ENCODE measurements around the gene PARP2. TPM values are rescaled to one million over a fixed set of nuclear protein-coding genes. Genes with fewer than 3 reads are reported as not detected.

PARP2 gene
- total and polyA plus RNA-seq, 2 experiments from 2014 or later: 10.1 to 26.0 TPM

- 52 to 53% methylated on average over 8 of the region's 8 CpGs for WGBS, 2 experiments (ENCODE audit: low coverage in 1 of 2, low lambda C conversion rate in 2 of 2, missing lambda C conversion rate in 2 of 2)
- H4K20me1 ChIP-seq (ENCODE audit: insufficient read depth): 0 out of 2 replicates have a peak, but pooled peaks cover 3% of the 10 kb centered on the region
These were observed 16.2 kb upstream of the PARP2 start for GRCh38 chr14:20327005-20327869.

GRCh38 chr14:20328705-20329104, 14.7 kb upstream of the PARP2 start:
- Histone ChIP-seq H3K4me2 (ENCODE audit: unreplicated experiment) (no peak overlapping the region), H3K4me1 (ENCODE audit: insufficient read depth) (peaks cover 12% of the 10 kb centered on the region), H4K20me1 (ENCODE audit: insufficient read depth) (0 out of 2 replicates have a peak, but pooled peaks cover 3% of the 10 kb centered on the region), H3K27me3 (replicated peaks; ENCODE audit: insufficient read depth) (no peaks in the 10 kb centered on the region), H3K79me2 (ENCODE audit: insufficient read depth) (peaks cover 80% of the 10 kb centered on the region), H3K36me3 (ENCODE audit: low read depth) (peaks cover 29% of the 10 kb centered on the region), H3K9me3 (ENCODE audit: low read depth) (no peaks in the 10 kb centered on the region), H3K4me3 (no peak overlapping the region), H3K27ac (no peak overlapping the region), H3K9me2 (ENCODE audit: insufficient read depth) (no peaks in the 10 kb centered on the region), H3K9ac (no peak overlapping the region), H2AFZ (no peak overlapping the region), H3F3A (ENCODE audit: insufficient read depth) (peaks cover 38% of the 10 kb centered on the region)
- no peak for TF ChIP-seq EZH2 (IDR thresholded peaks at IDR 0.05; ENCODE audit: insufficient read depth, poor library complexity, severe bottlenecking)
- TF ChIP-seq EZH2phosphoT487 (IDR thresholded peaks at IDR 0.05; ENCODE audit: insufficient read depth, low read depth): no peak
- 54 to 60% methylated on average over 2 of the region's 2 CpGs for WGBS, 2 experiments (ENCODE audit: low coverage in 1 of 2, low lambda C conversion rate in 2 of 2, missing lambda C conversion rate in 2 of 2)
- no peak for DNase-seq
- in situ Hi-C loops (cut with MboI): loop anchor here (10.0 kb wide), 2 partner anchors 276 to 366 kb away; no protein-coding TSS in a partner anchor

More at GRCh38 chr14:20327005-20327869, 16.2 kb upstream of the PARP2 start:
- Histone ChIP-seq H3K27ac (peak overlapping the region; percentile 37), H3K9ac (peak overlapping the region; percentile 27; the same call in 1 of the 2 replicates), H3F3A (ENCODE audit: insufficient read depth) (peaks cover 24% of the 10 kb centered on the region), H3K4me3 (0 out of 2 replicates have a peak overlapping the region, but pooled peaks have one; percentile 26), H2AFZ (peak overlapping the region; percentile 48), H3K36me3 (ENCODE audit: low read depth) (peaks cover 36% of the 10 kb centered on the region), H3K27me3 (replicated peaks; ENCODE audit: insufficient read depth) (no peaks in the 10 kb centered on the region), H3K4me2 (ENCODE audit: unreplicated experiment) (peak overlapping the region; percentile 38), H3K79me2 (ENCODE audit: insufficient read depth) (peaks cover 80% of the 10 kb centered on the region), H3K4me1 (ENCODE audit: insufficient read depth) (peaks cover 9% of the 10 kb centered on the region; the same call in 1 of the 2 replicates), H3K9me2 (ENCODE audit: insufficient read depth) (no peaks in the 10 kb centered on the region), H3K9me3 (ENCODE audit: low read depth) (no peaks in the 10 kb centered on the region)
- in situ Hi-C loops (cut with MboI): loop anchor here (10.0 kb wide), 2 partner anchors 278 to 368 kb away; no protein-coding TSS in a partner anchor
- DNase-seq: peak; percentile 78
- TF ChIP-seq EZH2phosphoT487 (IDR thresholded peaks at IDR 0.05; ENCODE audit: insufficient read depth, low read depth): no peak
- TF ChIP-seq EZH2 (IDR thresholded peaks at IDR 0.05; ENCODE audit: insufficient read depth, poor library complexity, severe bottlenecking): no peak

GRCh38 chr14:20329355-20329754, 14.1 kb upstream of the PARP2 start:
- peaks cover 41% of the 10 kb centered on the region for H3F3A ChIP-seq (ENCODE audit: insufficient read depth)
- no peak overlapping the region for H3K27ac ChIP-seq
- DNase-seq: no peak
- H3K4me1 ChIP-seq (ENCODE audit: insufficient read depth): peaks cover 12% of the 10 kb centered on the region
- TF ChIP-seq EZH2phosphoT487 (IDR thresholded peaks at IDR 0.05; ENCODE audit: insufficient read depth, low read depth): no peak
- TF ChIP-seq EZH2 (IDR thresholded peaks at IDR 0.05; ENCODE audit: insufficient read depth, poor library complexity, severe bottlenecking): no peak
- no peak overlapping the region for H3K4me2 ChIP-seq (ENCODE audit: unreplicated experiment)
- no peaks in the 10 kb centered on the region for H3K9me3 ChIP-seq (ENCODE audit: low read depth)
- in situ Hi-C loops (cut with MboI): loop anchor here (10.0 kb wide), 2 partner anchors 275 to 365 kb away; no protein-coding TSS in a partner anchor
- H3K4me3 ChIP-seq: no peak overlapping the region
- H3K27me3 ChIP-seq (replicated peaks; ENCODE audit: insufficient read depth): no peaks in the 10 kb centered on the region
- 64 to 69% methylated on average over 2 of the region's 2 CpGs for WGBS, 2 experiments (ENCODE audit: low coverage in 1 of 2, low lambda C conversion rate in 2 of 2, missing lambda C conversion rate in 2 of 2)
- H3K9me2 ChIP-seq (ENCODE audit: insufficient read depth): no peaks in the 10 kb centered on the region
- peaks cover 76% of the 10 kb centered on the region for H3K79me2 ChIP-seq (ENCODE audit: insufficient read depth)
- H2AFZ ChIP-seq: no peak overlapping the region
- H3K9ac ChIP-seq: no peak overlapping the region; the same call in 1 of the 2 replicates
- peaks cover 24% of the 10 kb centered on the region for H3K36me3 ChIP-seq (ENCODE audit: low read depth)
- H4K20me1 ChIP-seq (ENCODE audit: insufficient read depth): 0 out of 2 replicates have a peak, but pooled peaks cover 3% of the 10 kb centered on the region

GRCh38 chr14:20331053-20331613, 12.3 kb upstream of the PARP2 start:
- no peak for TF ChIP-seq EZH2 (IDR thresholded peaks at IDR 0.05; ENCODE audit: insufficient read depth, poor library complexity, severe bottlenecking)
- TF ChIP-seq EZH2phosphoT487 (IDR thresholded peaks at IDR 0.05; ENCODE audit: insufficient read depth, low read depth): no peak
- H3K9ac ChIP-seq: peak overlapping the region; percentile 1; the same call in 1 of the 2 replicates
- peaks cover 68% of the 10 kb centered on the region for H3K79me2 ChIP-seq (ENCODE audit: insufficient read depth)
- peak overlapping the region; percentile 37 for H3K4me2 ChIP-seq (ENCODE audit: unreplicated experiment)
- H3K9me2 ChIP-seq (ENCODE audit: insufficient read depth): no peaks in the 10 kb centered on the region
- no peak overlapping the region for H2AFZ ChIP-seq
- H3K36me3 ChIP-seq (ENCODE audit: low read depth): peaks cover 11% of the 10 kb centered on the region
- H3K27me3 ChIP-seq (replicated peaks; ENCODE audit: insufficient read depth): no peaks in the 10 kb centered on the region
- H4K20me1 ChIP-seq (ENCODE audit: insufficient read depth): 0 out of 2 replicates have a peak, but pooled peaks cover 3% of the 10 kb centered on the region
- no peak overlapping the region for H3K27ac ChIP-seq
- H3K4me1 ChIP-seq (ENCODE audit: insufficient read depth): peaks cover 12% of the 10 kb centered on the region
- DNase-seq: no peak
- in situ Hi-C loops (cut with MboI): no loop called here
- 70 to 71% methylated on average over 2 of the region's 2 CpGs for WGBS, 2 experiments (ENCODE audit: low coverage in 1 of 2, low lambda C conversion rate in 2 of 2, missing lambda C conversion rate in 2 of 2)
- no peaks in the 10 kb centered on the region for H3K9me3 ChIP-seq (ENCODE audit: low read depth)
- H3K4me3 ChIP-seq: no peak overlapping the region
- peaks cover 41% of the 10 kb centered on the region for H3F3A ChIP-seq (ENCODE audit: insufficient read depth)

Measured in GM23248 (cell line).